Measurements from ENCODE around the gene PMEPA1.

- no peak for TF ChIP-seq CTCF (IDR thresholded peaks at IDR 0.05)
- TF ChIP-seq POLR2AphosphoS5 (IDR thresholded peaks at IDR 0.05), result no peak
Measured at GRCh38 chr20:57600320-57601210, 109.2 kb downstream of the PMEPA1 start.
